HepG2 (cell line): ENCODE results near the gene SRRM2. TPM values are rescaled to one million over a fixed set of nuclear protein-coding genes. Genes with fewer than 3 reads are reported as not detected.

Experiments
- ATAC-seq: fragments of 200-7000 bp; cut with Tn5 transposase; 3 replicates; pipeline ENCODE4 v1.9.1; 2020; ENCODE audit warnings: mild to moderate bottlenecking, moderate library complexity
- BruUV-seq: library from RNA; stranded (reverse); fragments of 400-500 nt; replicated peaks from 2 replicates; lab custom pipeline; 2021; lab: Mats Ljungman, UMichigan
- CTCF ChIA-PET: fragments of 300-600 bp; formaldehyde crosslinking; extraction: SDS; loops from one replicate; lab custom pipeline; 2021; ENCODE audit warnings: low total read pairs, inconsistent platforms, low intra/inter-chr PET ratio; lab: Yijun Ruan, JAX
- POLR2A ChIA-PET: fragments of 350-600 bp; sonication (Branson Sonifier 250); formaldehyde crosslinking; loops from one replicate; lab custom pipeline; 2020; ENCODE audit warnings: antibody characterized with exemption, inconsistent platforms; lab: Yijun Ruan, JAX
- DNase-seq: peaks from one replicate; pipeline ENCODE4 v3.0.0-alpha.2; 2015; ENCODE audit warnings: low spot score
- FAIRE-seq: peaks from 3 replicates; lab custom pipeline; 2011; peaks lifted over from hg19 to GRCh38; lab: Jason Lieb, UNC
- H2AFZ ChIP-seq: one replicate; pipeline ENCODE4 v1.6.1; 2011; ENCODE audit warnings: low read length, inconsistent platforms
- H3K27ac ChIP-seq: fragments of 300-600 bp; 3 replicates; pipeline ENCODE4 v1.8.0; 2011; ENCODE audit warnings: mixed run types, mild to moderate bottlenecking, mixed read lengths, low read length, inconsistent platforms; ENCODE audit not compliant: insufficient read depth; ENCODE audit errors: extremely low read length
- H3K27me3 ChIP-seq, 2 experiments: fragments of 200-600 bp in 1 of 2; 2 replicates in 1 of 2; 3 replicates in 1 of 2; pipeline versions ENCODE4 v1.6.0 to v1.8.0; 2011; ENCODE audit warnings: low read length in 2 of 2, mild to moderate bottlenecking in 2 of 2, moderate library complexity in 2 of 2, inconsistent platforms in 1 of 2; ENCODE audit not compliant: insufficient read depth in 2 of 2, control insufficient read depth in 1 of 2
- H3K36me3 ChIP-seq, 2 experiments: fragments of 200-600 bp in 1 of 2; replicated peaks in 1 of 2; 2 replicates in 1 of 2; 3 replicates in 1 of 2; pipeline versions ENCODE4 v1.5.1 to v1.8.0; 2011; ENCODE audit warnings: low read length in 2 of 2, inconsistent platforms in 1 of 2; ENCODE audit not compliant: insufficient read depth in 2 of 2, control insufficient read depth in 1 of 2
- H3K4me1 ChIP-seq: 2 replicates; pipeline ENCODE4 v1.5.1; 2012; ENCODE audit warnings: low read length, inconsistent platforms; ENCODE audit not compliant: insufficient read depth
- H3K4me2 ChIP-seq: 2 replicates; pipeline ENCODE4 v1.6.0; 2011; ENCODE audit warnings: low read depth, low read length, inconsistent platforms
- H3K4me3 ChIP-seq, 3 experiments: fragments of 200-600 bp in 1 of 3; sonication (generic), shearing (Covaris generic) in 1 of 3; replicated peaks in 1 of 3; 2 replicates each; pipeline ENCODE4 v1.5.1; 2011 to 2016; ENCODE audit warnings: low read length in 3 of 3, inconsistent platforms in 2 of 3, low read depth in 2 of 3, mild to moderate bottlenecking in 2 of 3, control low read depth in 1 of 3, mixed read lengths in 1 of 3; ENCODE audit not compliant: insufficient read depth in 1 of 3
- H3K79me2 ChIP-seq: one replicate; pipeline ENCODE4 v1.6.1; 2011; ENCODE audit warnings: low read length, inconsistent platforms; ENCODE audit not compliant: insufficient read depth
- H3K9ac ChIP-seq: 2 replicates; pipeline ENCODE4 v1.6.0; 2011; ENCODE audit warnings: mild to moderate bottlenecking, low read depth, low read length, inconsistent platforms; ENCODE audit not compliant: insufficient read depth
- H3K9me3 ChIP-seq: 2 replicates; pipeline ENCODE4 v1.5.1; 2012; ENCODE audit warnings: mild to moderate bottlenecking, low read length
- H4K20me1 ChIP-seq: 2 replicates; pipeline ENCODE4 v1.6.0; 2011; ENCODE audit warnings: inconsistent platforms, mild to moderate bottlenecking, low read length, moderate library complexity; ENCODE audit not compliant: insufficient read depth
- ELF3 ChIP-seq: IDR thresholded peaks from 2 replicates; pipeline ENCODE4 v1.6.1; 2016; ENCODE audit warnings: missing genetic modification reagents, missing compliant biosample characterization
- GATAD1 ChIP-seq: IDR thresholded peaks from 2 replicates; pipeline ENCODE4 v1.6.1; 2016; ENCODE audit warnings: missing genetic modification reagents, missing compliant biosample characterization
- HOXA5 ChIP-seq: sonication (generic); formaldehyde crosslinking; IDR thresholded peaks from 2 replicates; pipeline ENCODE4 v1.4.0; 2020; ENCODE audit warnings: missing genetic modification reagents
- ISX ChIP-seq: sonication (generic); formaldehyde crosslinking; conservative IDR thresholded peaks from 2 replicates; pipeline ENCODE4 v1.5.0; 2020; ENCODE audit warnings: missing genetic modification reagents
- KAT2B ChIP-seq: fragments of 150-350 bp; IDR thresholded peaks from 2 replicates; pipeline ENCODE4 v1.6.1; 2014; ENCODE audit warnings: low read depth, low read length, borderline replicate concordance
- NKX3-1 ChIP-seq: sonication (generic); formaldehyde crosslinking; IDR thresholded peaks from 2 replicates; pipeline ENCODE4 v1.5.0; 2020; ENCODE audit warnings: missing genetic modification reagents
- POLR2AphosphoS2 ChIP-seq: IDR thresholded peaks from 2 replicates; pipeline ENCODE4 v1.6.1; 2011; ENCODE audit warnings: low read depth, low read length, improper control_type of control experiment
- RAD21 ChIP-seq: fragments of 450-650 bp; formaldehyde crosslinking; IDR thresholded peaks from 2 replicates; pipeline ENCODE4 v1.5.0; 2020; ENCODE audit warnings: mild to moderate bottlenecking
- ZMYM2 ChIP-seq: sonication (generic); formaldehyde crosslinking; IDR thresholded peaks from 2 replicates; pipeline ENCODE4 v1.8.0; 2022; ENCODE audit warnings: mild to moderate bottlenecking, missing genetic modification reagents
- ZNF329 ChIP-seq: sonication (generic); formaldehyde crosslinking; IDR thresholded peaks from 2 replicates; pipeline ENCODE4 v1.9.0; 2021; ENCODE audit warnings: low read depth, mild to moderate bottlenecking, missing genetic modification reagents
- ZNF572 ChIP-seq: sonication (generic); formaldehyde crosslinking; IDR thresholded peaks from 2 replicates; pipeline ENCODE4 v1.5.1; 2020; ENCODE audit warnings: mild to moderate bottlenecking, missing genetic modification reagents
- ZNF619 ChIP-seq: sonication (generic); formaldehyde crosslinking; IDR thresholded peaks from 2 replicates; pipeline ENCODE4 v1.4.0; 2020; ENCODE audit warnings: mild to moderate bottlenecking, missing genetic modification reagents
- ZNF878 ChIP-seq: sonication (generic); formaldehyde crosslinking; IDR thresholded peaks from 2 replicates; pipeline ENCODE4 v1.8.1; 2023; ENCODE audit warnings: mild to moderate bottlenecking, missing genetic modification reagents, moderate library complexity
- WGBS: methylation state at CpG from one replicate; pipeline ENCODE4 v1.1.6; 2017; ENCODE audit warnings: low lambda C conversion rate; 5-methylcytosine and 5-hydroxymethylcytosine counted together
- in situ Hi-C: cut with HindIII; loops from 2 replicates; pipeline ENCODE4 v1.10.0; 2017; ENCODE audit warnings: low pct_unique_long_range_greater_than_20kb; ENCODE audit not compliant: extremely low pct_ligation_motif_present
- intact Hi-C: fragments of 100-400 bp; cut with micrococcal nuclease; formaldehyde crosslinking; loops from one replicate; pipeline ENCODE4 v1.10.0; 2022; ENCODE audit not compliant: unreplicated experiment
- polyA plus RNA-seq, 8 experiments: library from polyadenylated mRNA; depleted of rRNA in 3 of 8; stranded (reverse) in 7 of 8; unstranded in 1 of 8; fragments of >200 nt; fragmentation: Illumina TruSeq in 4 of 8; extraction: Trizol in 4 of 8; gene quantifications; 2 replicates each; pipeline versions ENCODE4 v1.2.1 to v1.2.3, GENCODE V29; 2011 to 2016; ENCODE audit warnings: low read depth in 4 of 8, missing spikeins in 1 of 8, mixed read lengths in 1 of 8; ENCODE audit not compliant: insufficient read depth in 1 of 8
- total RNA-seq, 5 experiments: library from RNA; depleted of rRNA; stranded (reverse); fragments of >200 nt; fragmentation: Illumina TruSeq; extraction: Trizol; gene quantifications; 2 replicates each; pipeline ENCODE4 v1.2.3, GENCODE V29; 2016; ENCODE audit warnings: low read depth in 1 of 5
- TF ChIP-seq, protein P1 (sequence below): IDR thresholded peaks from 2 replicates; pipeline ENCODE4 v1.6.1; 2012; ENCODE audit warnings: low read depth, low read length, improper control_type of control experiment
- TF ChIP-seq, protein P2 (sequence below): sonication (generic); formaldehyde crosslinking; IDR thresholded peaks from 2 replicates; pipeline ENCODE4 v1.5.1; 2020; ENCODE audit warnings: missing genetic modification reagents, mild to moderate bottlenecking, borderline replicate concordance
- TF ChIP-seq, protein P3 (sequence below): sonication (generic); formaldehyde crosslinking; IDR thresholded peaks from 2 replicates; pipeline ENCODE4 v1.4.0; 2020; ENCODE audit warnings: missing genetic modification reagents

SRRM2 gene
- total and polyA plus RNA-seq, 2 of the 13 experiments (the other 11 are each of a cell fraction or from before 2014, with no cell fraction given), result 50.4 to 112 TPM

GRCh38 chr16:2799859-2800226, 47.4 kb downstream of the SRRM2 start (continued):
- TF ChIP-seq, protein P1, sequence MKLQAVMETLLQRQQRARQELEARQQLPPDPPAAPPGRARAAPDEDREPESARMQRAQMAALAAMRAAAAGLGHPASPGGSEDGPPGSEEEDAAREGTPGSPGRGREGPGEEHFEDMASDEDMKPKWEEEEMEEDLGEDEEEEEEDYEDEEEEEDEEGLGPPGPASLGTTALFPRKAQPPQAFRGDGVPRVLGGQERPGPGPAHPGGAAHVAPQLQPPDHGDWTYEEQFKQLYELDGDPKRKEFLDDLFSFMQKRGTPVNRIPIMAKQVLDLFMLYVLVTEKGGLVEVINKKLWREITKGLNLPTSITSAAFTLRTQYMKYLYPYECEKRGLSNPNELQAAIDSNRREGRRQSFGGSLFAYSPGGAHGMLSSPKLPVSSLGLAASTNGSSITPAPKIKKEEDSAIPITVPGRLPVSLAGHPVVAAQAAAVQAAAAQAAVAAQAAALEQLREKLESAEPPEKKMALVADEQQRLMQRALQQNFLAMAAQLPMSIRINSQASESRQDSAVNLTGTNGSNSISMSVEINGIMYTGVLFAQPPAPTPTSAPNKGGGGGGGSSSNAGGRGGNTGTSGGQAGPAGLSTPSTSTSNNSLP, result 0 out of 2 replicates have a peak, but pooled peaks have one; percentile 23
- TF ChIP-seq ISX (CRISPR knock-in tag), result no peak
- no peak for TF ChIP-seq ZNF572 (CRISPR knock-in tag)

- ATAC-seq (no peak), DNase-seq (no peak), FAIRE-seq (no peak)
- peaks cover 0 to 36% of the 10 kb centered on the region in 2 experiments; a peak in 3 of 5 replicates for H3K27me3 ChIP-seq
- in situ Hi-C loops, result no loop called here
- H3K79me2 ChIP-seq, result no peaks in the 10 kb centered on the region
- ChIA-PET POLR2A (no interaction called here), CTCF (no interaction called here)
- intact Hi-C loops, result no loop called here
- H3K36me3 ChIP-seq, result no peaks in the 10 kb centered on the region
- H3K4me2 ChIP-seq, result no peak overlapping the region
- H4K20me1 ChIP-seq, result no peaks in the 10 kb centered on the region
- peaks cover 21% of the 10 kb centered on the region for H3K4me1 ChIP-seq
- H3K4me3 ChIP-seq, result no peak overlapping the region
- H2AFZ ChIP-seq, result no peak overlapping the region
- H3K9ac ChIP-seq, result no peak overlapping the region
- TF ChIP-seq HOXA5 (CRISPR knock-in tag), result no peak
- no peak for TF ChIP-seq ZNF878 (CRISPR knock-in tag)
- no peak for TF ChIP-seq GATAD1 (CRISPR knock-in tag)
- TF ChIP-seq, protein P2, sequence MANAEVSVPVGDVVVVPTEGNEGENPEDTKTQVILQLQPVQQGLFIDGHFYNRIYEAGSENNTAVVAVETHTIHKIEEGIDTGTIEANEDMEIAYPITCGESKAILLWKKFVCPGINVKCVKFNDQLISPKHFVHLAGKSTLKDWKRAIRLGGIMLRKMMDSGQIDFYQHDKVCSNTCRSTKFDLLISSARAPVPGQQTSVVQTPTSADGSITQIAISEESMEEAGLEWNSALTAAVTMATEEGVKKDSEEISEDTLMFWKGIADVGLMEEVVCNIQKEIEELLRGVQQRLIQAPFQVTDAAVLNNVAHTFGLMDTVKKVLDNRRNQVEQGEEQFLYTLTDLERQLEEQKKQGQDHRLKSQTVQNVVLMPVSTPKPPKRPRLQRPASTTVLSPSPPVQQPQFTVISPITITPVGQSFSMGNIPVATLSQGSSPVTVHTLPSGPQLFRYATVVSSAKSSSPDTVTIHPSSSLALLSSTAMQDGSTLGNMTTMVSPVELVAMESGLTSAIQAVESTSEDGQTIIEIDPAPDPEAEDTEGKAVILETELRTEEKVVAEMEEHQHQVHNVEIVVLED (CRISPR knock-in tag), result no peak
- TF ChIP-seq POLR2AphosphoS2, result no peak
- no peak for TF ChIP-seq ZMYM2
- no peak for TF ChIP-seq KAT2B
- TF ChIP-seq, protein P3, sequence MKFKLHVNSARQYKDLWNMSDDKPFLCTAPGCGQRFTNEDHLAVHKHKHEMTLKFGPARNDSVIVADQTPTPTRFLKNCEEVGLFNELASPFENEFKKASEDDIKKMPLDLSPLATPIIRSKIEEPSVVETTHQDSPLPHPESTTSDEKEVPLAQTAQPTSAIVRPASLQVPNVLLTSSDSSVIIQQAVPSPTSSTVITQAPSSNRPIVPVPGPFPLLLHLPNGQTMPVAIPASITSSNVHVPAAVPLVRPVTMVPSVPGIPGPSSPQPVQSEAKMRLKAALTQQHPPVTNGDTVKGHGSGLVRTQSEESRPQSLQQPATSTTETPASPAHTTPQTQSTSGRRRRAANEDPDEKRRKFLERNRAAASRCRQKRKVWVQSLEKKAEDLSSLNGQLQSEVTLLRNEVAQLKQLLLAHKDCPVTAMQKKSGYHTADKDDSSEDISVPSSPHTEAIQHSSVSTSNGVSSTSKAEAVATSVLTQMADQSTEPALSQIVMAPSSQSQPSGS (CRISPR knock-in tag), result no peak
- no peak for TF ChIP-seq ZNF619 (CRISPR knock-in tag)
- no peak for TF ChIP-seq ELF3
- no peak for TF ChIP-seq ZNF329
- TF ChIP-seq NKX3-1 (CRISPR knock-in tag), result no peak
- TF ChIP-seq RAD21 (CRISPR knock-in tag), result no peak
- no peak overlapping the region for H3K27ac ChIP-seq
- no TSS peak for BruUV-seq
- peaks cover 4% of the 10 kb centered on the region; the same call in 1 of the 2 replicates for H3K9me3 ChIP-seq
- 62% methylated on average over 3 of the region's 3 CpGs for WGBS
These were observed 51.2 kb downstream of the SRRM2 start for GRCh38 chr16:2803545-2804195.
